GM20431 (cell line): ENCODE measurements around the gene GPRIN3.
"Not testable (repeated sequence)": the region's sequence is repeated elsewhere in the genome, so short reads cannot be mapped to it uniquely, and the experiment has no call there.

Source experiments
- in situ Hi-C: fragments of 300-500 bp; cut with MseI, MboI; formaldehyde crosslinking; loops from one replicate; pipeline ENCODE4 v1.15.0; 2020; ENCODE audit warnings: low sequenced_read_pairs; ENCODE audit not compliant: unreplicated experiment

Gene GPRIN3

DNA sequence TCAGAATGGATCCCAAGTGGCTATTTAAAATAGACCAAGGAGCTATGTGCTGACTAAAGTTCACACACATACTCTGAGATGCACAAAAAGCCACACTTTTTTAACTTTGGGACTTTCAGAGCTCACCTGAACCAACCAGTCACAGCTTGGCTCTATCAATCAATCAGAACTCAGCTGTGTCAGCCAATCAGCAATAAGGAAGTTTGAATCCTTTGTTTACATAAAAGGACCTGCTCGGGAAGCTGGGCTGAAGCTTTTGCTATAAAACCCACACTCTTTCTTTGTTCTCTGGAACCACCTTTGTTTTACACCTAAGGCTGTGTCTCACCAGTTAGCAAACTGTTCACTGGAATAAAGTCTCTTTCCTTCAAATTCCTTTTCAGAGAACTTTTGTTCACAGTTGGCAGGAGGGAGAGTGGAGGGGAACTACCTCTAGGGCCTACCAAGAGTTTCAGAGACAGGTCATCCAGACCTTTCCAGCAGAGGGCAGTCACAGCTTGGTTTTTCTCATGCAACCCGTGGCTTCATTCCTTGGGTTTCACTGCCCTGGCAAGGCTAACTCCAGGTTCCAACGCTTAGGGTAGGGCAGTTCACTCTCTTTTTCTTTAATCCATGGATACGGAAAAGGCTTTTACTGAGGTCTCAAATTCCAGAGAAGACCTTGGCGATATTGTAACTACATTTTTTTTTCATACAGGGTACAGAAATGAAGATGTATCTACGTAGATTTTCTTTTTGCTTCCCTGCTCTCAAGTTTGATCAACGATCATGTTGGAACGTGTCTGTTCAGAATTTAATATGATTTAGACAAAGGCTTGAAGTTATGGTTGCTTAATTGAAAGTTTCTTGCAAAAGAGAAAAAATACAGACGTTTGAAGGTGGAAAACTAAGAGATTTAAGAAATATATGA, 80.7 kb downstream of the GPRIN3 start:
- in situ Hi-C loops = no loop called here

DNA sequence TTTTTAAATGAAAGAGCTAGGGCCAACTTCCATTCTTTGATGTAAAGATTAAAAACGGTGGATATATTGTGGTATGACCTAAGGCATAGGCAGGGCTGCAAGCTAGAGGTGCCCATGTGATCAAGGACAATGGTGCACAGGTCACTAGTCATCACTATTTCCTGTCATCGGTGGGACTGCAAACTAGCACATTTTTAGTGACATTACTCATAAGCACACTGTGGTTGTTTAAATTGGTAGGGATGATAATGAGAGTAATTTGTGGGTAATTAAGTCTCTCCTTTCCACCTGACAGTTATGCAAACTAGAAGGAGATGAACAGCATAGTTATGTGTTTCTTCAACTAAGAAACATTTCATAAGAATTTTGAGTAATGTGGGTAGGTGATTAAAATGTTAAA, 85.4 kb downstream of the GPRIN3 start:
- in situ Hi-C loops = no loop called here

GRCh38 chr4:89221167-89221867, 86.3 kb downstream of the GPRIN3 start:
- in situ Hi-C loops = no loop called here

DNA sequence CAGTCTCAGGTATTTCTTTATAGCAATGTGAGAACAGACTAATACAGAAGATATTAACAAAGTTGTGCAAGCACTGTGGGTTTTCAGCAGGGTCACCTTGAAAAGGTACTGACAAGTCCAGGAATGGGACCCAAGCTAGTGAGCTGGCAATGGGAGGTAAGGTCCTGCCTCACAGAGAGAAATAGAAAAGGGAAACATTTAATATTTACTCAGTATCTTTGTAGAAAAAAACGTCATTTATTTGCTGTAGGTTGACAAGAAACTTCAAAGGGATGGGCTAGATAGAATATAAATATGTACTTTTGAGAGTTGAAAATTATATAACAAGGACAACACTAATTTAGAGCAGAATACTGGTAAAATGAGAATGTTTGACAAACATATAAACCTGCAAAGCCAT, 89.0 kb downstream of the GPRIN3 start:
- in situ Hi-C loops = no loop called here

DNA sequence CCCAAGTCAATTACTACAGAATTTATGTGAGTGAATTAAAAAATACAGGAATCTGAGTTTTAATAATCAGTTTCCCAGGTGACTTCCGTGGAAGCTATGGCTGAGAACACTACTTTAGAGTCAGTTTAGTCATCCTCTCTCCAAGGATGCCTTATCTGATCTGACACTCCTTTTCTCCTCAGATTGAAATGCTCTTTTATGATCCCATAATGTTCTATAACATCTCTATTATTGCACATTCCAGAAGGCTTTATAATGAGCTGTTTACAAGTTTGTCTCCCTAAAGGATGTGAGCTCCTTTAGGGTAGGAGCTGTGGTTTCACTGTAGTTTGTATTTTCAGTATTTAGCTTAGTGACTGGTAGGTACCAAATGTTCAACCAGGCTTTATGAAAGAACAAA, 90.0 kb downstream of the GPRIN3 start:
- in situ Hi-C loops = no loop called here

GRCh38 chr4:89216866-89217265, 90.7 kb downstream of the GPRIN3 start:
- in situ Hi-C loops = no loop called here

DNA sequence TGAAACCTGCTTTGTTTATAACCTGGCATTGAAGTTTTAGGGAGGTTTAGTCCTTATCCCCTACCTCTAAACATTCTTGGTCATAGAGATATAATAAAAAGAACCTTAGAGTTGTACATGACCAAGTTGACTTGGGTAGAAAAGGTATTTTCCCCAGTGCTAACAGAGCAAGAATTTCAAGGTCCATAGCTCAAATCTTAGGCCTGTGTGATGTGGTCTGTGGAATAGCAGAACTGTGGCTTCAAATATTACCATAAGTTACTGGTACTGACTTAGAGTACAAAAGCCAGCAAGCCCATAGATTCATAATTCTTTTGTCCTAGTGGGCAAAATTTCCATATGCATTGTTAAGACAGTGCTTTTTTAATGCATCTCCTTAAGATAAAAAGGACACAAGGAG, 91.2 kb downstream of the GPRIN3 start:
- in situ Hi-C loops = no loop called here

DNA sequence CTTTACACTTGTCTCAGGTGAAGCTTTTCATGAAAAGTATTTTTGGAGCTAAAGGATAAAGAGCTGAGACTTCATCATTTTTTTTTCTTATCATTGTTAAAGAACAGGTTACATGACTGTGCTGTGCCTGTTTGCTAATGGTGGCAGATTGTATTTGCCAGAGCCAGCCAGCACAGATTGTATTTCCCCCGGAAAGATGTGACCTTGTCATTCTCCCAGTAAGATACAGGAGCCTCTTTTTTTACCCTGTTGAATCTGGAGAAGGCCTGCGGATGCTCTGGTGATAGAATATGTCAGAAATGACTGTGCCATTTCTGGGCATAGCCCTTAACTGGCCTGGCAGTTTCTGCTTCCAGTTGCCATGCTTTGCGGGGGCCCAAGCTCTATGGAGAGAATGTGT, 91.9 kb downstream of the GPRIN3 start:
- in situ Hi-C loops = no loop called here

DNA sequence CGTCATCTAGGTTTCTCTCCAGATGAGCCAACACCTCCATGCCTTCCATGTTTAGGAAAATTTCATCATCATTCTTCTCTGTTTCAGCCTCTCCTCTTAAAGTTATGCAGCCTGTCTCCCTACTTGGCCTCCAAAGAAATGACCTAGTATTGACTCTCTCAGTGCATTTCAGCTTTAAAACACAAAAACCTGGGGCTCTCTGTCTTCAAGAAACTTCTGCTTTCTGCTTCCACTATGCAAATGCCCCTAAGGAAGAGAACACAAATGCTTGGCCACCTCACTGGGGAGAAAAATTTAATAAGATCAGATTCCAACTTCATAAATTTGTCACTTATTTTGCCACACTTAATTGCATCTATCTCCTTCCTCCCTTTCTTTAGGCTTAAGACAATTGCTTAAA, 93.3 kb downstream of the GPRIN3 start:
- in situ Hi-C loops = no loop called here

DNA sequence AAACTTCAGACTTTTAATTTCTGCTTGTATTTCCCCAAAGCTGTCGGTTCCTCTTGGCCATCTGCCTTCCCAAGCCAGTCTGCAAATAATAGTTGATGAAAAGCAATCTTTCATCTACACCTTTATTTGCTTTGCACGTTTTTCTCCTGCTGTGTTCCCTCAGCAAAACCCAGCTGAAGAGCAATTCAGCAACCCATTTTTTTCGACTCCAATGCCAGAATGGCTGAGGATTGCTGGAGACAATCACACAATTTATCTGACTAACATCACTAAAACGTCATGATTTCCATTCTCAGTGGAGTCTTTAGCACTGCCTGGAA, 94.3 kb downstream of the GPRIN3 start:
- in situ Hi-C loops = no loop called here

DNA sequence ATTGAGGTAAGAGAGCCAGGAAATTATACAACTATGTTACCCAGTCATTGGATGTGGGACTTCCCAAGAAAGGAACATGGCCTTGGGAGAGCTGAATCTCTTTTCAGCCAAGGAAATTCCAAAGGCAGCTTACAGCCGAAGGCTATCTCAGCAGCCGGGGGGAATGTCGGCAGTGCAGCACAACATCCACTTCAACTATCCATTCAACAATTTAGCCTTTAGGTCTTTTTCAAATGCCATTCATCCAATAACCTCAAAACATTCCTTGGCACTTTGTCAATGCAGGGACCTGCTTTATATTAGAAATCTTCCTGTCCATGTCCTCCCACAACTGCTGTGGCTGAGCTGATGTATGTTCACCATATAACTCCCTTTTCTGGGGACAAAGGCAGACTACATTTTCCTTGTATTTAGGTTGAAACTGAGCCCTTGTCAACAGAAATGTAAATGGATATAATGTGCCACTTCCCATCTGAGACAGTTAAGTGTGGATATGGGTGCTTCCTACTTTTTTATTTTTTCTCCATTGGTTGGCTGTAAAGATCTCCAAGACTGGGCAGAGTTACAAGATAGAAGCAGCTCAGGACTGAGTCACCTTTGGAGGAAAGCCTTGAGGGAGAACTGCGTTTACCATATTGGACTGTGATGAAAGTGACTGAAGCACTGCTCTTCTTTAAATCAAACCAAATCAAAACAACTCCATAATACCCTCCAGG, 94.8 kb downstream of the GPRIN3 start:
- in situ Hi-C loops = no loop called here

DNA sequence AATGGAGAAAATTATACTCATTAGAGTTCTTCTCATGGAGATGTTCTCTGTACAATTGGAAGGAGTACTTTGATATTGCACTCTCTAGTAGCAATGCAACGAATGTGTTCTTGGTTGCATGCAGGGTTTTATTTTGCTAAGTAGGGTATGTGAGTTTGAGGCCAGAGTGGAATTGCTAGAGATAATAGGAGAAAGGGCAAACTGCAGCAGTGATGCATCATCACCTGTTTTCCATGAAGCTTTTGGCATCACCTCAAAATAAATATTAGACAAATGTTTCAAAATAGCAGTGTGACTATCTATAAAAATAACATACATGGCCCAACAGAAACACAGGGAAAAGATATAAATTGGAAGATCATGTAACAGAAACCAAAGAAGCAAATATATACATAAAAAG, 103.0 kb downstream of the GPRIN3 start:
- in situ Hi-C loops = no loop called here

DNA sequence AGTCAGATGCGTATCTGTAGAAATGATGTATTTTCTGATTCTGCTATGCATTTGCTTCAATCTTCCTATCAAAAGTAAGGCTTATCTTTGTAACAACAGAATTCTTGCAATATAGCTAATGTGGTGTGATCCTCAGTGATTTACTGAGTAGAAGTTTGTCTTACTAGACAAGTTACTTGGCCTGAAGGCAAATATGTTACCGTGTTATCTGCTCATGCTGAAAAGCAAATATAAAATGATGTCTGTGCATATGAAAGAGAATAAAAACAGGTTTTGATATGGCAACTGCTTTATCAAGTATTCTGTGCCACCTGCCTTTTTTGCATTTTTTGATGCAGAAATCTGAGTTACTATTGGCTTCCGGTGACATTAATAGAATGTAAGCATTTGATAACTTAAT, 103.7 kb downstream of the GPRIN3 start:
- in situ Hi-C loops = no loop called here

GRCh38 chr4:89199394-89199793, 108.2 kb downstream of the GPRIN3 start:
- in situ Hi-C loops = not testable (repeated sequence)

DNA sequence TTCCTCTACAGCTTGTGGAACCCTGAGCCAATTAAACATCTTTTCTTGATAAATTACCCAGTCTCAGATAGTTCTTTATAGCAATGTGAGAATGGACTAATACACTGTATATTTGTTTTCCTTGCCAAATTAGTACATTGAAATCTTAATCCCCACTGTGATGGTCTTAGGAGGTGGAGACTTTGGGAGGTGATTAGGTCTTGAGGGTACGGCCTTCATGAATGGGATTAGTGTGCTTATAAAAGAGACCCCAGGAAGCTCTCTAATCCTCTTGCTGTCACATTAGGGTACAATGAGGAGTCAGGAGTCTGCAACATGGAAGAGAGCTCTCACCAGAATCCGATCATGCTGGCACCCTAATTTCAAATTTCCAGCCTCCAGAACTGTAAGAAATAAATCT, 109.7 kb downstream of the GPRIN3 start:
- in situ Hi-C loops = no loop called here

GRCh38 chr4:89196745-89197144, 110.9 kb downstream of the GPRIN3 start:
- in situ Hi-C loops = no loop called here

DNA sequence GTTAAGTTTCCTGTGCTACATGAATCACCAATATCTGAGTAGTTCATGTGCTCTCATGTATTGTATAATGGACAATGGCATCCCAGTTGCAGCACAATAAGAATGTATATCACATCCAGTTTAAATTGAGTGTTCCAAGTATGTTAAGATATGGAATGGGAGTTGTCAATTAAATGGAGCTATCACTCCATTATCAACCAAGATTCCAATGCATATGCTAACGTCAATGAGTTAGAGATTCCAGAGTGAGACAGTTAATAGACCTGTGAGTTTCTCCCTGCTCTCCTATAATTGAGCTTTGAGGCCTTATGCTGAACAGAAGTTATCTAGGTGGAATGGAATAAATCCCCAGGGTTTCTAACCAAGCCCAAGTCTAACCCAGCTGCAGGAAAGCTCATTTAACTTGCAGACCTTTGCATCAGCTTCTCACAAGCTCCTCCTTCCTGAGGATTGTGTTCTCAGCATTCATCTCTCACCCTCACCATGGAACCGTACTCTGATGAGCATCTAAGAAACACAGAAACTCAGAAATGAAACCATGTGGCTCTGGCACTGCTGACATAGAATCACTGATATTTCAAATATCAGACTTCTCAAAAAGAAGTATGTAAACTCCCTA, 111.4 kb downstream of the GPRIN3 start:
- in situ Hi-C loops = no loop called here

DNA sequence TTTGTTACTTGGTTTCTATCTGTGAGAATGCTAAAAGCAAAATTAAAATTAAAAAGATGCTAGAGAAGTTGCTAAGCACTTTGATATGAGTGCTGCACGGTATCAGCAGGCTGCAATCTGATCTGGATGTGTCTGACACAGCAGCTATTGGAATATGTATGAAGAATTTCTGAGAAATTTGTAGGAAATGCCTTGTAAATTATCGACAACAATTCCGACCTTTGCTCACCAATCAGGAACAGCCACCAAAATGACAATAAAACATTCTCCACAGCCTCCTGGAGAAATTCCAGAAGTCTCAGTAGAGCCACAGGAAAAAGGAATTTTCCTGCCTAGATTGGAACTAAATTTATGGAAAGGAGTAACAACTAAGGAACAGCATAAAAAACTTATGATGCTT, 113.8 kb downstream of the GPRIN3 start:
- in situ Hi-C loops = no loop called here
